Glutamatergic neuron (in vitro differentiated cells): ENCODE results near the gene FBXO8. TPM values are rescaled to one million over a fixed set of nuclear protein-coding genes. Genes with fewer than 3 reads are reported as not detected.

Source experiments
- DNase-seq: peaks from one replicate; pipeline ENCODE4 v3.0.0; 2022
- H3K27ac Mint-ChIP-seq: one replicate; pipeline ENCODE4 v1.8.0; 2020; ENCODE audit warnings: mild to moderate bottlenecking, mixed read lengths, inconsistent platforms; ENCODE audit not compliant: unreplicated experiment
- H3K27me3 Mint-ChIP-seq: one replicate; pipeline ENCODE4 v1.8.0; 2020; ENCODE audit warnings: mild to moderate bottlenecking, moderate library complexity, mixed read lengths, inconsistent platforms; ENCODE audit not compliant: unreplicated experiment
- H3K36me3 Mint-ChIP-seq: one replicate; pipeline ENCODE4 v1.8.0; 2020; ENCODE audit warnings: mild to moderate bottlenecking, mixed read lengths, inconsistent platforms; ENCODE audit not compliant: unreplicated experiment
- H3K4me1 Mint-ChIP-seq: one replicate; pipeline ENCODE4 v1.8.0; 2020; ENCODE audit warnings: mild to moderate bottlenecking, low read depth, mixed read lengths, inconsistent platforms; ENCODE audit not compliant: unreplicated experiment
- H3K4me3 Mint-ChIP-seq: one replicate; pipeline ENCODE4 v1.8.0; 2020; ENCODE audit warnings: mild to moderate bottlenecking, mixed read lengths, inconsistent platforms; ENCODE audit not compliant: unreplicated experiment
- H3K9me3 Mint-ChIP-seq: one replicate; pipeline ENCODE4 v1.8.0; 2020; ENCODE audit warnings: mild to moderate bottlenecking, moderate library complexity, mixed read lengths, inconsistent platforms; ENCODE audit not compliant: unreplicated experiment
- total RNA-seq: library from RNA; stranded (reverse); fragmentation: NEBNext Ultra II Directional; extraction: Animal tissue kit (Norgen Biotek cat#: 25700); gene quantifications from one replicate; pipeline ENCODE4 v1.2.1, GENCODE V29; 2021; ENCODE audit not compliant: unreplicated experiment
- TF ChIP-seq, protein P1 (sequence below): fragments of 200-600 bp; sonication (generic); IDR thresholded peaks from one replicate; pipeline ENCODE4 v1.5.0; 2021; ENCODE audit not compliant: partially characterized antibody, unreplicated experiment

FBXO8 gene
- total RNA-seq, 1 donor from 2014 or later, result 23.1 TPM

DNA sequence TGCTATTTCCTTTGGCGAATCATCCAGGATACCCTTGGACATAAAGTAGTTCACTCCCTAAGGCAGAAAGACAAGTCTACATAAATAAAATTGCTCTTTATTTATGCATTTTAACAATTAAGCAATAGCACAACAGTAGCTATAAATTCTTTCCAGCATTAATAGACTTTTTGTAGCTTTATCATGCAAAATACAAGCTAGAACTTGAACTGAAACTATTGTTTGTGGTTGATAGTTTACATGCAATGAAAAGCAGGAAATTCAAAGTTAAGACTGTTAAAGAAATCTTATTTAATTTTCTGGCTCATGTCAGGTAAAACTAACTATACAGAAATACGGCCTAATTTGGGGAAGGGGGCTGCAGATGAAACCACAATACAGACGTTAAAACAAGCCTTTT is 42.3 kb downstream of the FBXO8 start:
- Mint-ChIP-seq H3K9me3 (no peaks in the 10 kb centered on the region), H3K36me3 (no peaks in the 10 kb centered on the region), H3K27me3 (no peaks in the 10 kb centered on the region), H3K4me3 (no peak overlapping the region), H3K27ac (no peak overlapping the region), H3K4me1 (no peaks in the 10 kb centered on the region)
- TF ChIP-seq, protein P1, sequence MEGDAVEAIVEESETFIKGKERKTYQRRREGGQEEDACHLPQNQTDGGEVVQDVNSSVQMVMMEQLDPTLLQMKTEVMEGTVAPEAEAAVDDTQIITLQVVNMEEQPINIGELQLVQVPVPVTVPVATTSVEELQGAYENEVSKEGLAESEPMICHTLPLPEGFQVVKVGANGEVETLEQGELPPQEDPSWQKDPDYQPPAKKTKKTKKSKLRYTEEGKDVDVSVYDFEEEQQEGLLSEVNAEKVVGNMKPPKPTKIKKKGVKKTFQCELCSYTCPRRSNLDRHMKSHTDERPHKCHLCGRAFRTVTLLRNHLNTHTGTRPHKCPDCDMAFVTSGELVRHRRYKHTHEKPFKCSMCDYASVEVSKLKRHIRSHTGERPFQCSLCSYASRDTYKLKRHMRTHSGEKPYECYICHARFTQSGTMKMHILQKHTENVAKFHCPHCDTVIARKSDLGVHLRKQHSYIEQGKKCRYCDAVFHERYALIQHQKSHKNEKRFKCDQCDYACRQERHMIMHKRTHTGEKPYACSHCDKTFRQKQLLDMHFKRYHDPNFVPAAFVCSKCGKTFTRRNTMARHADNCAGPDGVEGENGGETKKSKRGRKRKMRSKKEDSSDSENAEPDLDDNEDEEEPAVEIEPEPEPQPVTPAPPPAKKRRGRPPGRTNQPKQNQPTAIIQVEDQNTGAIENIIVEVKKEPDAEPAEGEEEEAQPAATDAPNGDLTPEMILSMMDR, result no peak
- no peak for DNase-seq

DNA sequence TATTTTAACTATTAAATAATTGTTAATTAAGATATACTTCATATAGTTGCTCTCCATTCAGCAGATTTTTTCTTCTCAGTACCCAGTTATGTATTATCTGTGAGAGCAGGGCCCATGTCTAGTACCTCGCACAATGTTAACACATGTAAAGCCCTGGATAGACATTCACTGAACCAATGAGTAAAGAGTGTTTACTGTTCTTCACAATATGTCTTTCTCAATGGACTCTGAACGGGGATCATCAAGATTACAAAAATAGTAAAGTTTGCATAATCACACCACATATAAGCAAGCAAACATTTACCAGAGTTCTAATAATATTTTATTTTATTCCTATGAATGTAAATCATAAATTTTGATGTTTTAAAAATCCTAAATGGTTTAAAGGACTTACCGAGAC is 47.1 kb downstream of the FBXO8 start:
- no peaks in the 10 kb centered on the region for H3K36me3 Mint-ChIP-seq
- no peak overlapping the region for H3K4me3 Mint-ChIP-seq
- H3K27me3 Mint-ChIP-seq, result no peaks in the 10 kb centered on the region
- H3K27ac Mint-ChIP-seq, result no peak overlapping the region
- no peak for DNase-seq
- TF ChIP-seq, protein P1, result no peak
- no peaks in the 10 kb centered on the region for H3K4me1 Mint-ChIP-seq
- H3K9me3 Mint-ChIP-seq, result no peaks in the 10 kb centered on the region

DNA sequence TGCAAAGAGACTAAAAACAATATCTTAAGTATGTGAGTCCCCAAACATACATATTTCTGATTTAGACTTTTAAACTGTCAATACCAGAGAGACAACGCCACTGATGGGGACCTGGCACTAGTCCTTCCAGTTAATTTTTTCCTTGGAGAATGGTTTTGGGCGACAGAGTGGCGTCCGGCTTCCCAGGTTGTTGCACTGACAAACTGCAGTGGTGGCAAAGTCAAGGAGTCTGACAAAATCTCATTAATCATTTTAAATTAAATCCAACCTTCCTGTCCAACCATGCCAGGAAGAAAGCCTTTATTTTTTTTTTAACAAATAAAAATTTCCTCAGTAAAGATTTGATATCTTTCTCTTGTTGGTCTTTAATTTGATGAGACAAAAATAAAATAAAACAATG is 52.8 kb downstream of the FBXO8 start:
- Mint-ChIP-seq H3K9me3 (no peaks in the 10 kb centered on the region), H3K36me3 (no peaks in the 10 kb centered on the region), H3K27ac (no peak overlapping the region), H3K4me1 (no peaks in the 10 kb centered on the region), H3K4me3 (no peak overlapping the region), H3K27me3 (no peaks in the 10 kb centered on the region)
- TF ChIP-seq, protein P1, result no peak
- no peak for DNase-seq

DNA sequence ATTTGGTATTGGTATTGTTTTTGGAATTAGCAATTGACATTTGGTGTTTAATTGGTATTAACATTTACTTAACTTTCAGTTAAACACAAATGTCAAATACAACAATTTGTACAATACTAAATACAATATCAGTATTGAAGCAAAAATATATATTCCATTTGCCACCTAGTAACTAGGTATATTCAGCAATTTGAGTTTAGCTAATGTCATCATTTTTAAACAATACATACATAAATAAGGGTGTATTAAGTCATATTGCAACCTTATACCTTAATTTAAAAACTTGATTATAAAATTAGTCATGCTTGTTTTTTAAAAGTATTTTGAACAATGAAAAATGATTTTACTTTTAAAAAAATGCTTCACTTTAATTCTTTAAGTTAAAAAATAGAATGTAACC is 53.3 kb downstream of the FBXO8 start:
- no peak overlapping the region for H3K27ac Mint-ChIP-seq
- H3K9me3 Mint-ChIP-seq, result peaks cover 3% of the 10 kb centered on the region
- TF ChIP-seq, protein P1, result no peak
- no peaks in the 10 kb centered on the region for H3K27me3 Mint-ChIP-seq
- no peaks in the 10 kb centered on the region for H3K36me3 Mint-ChIP-seq
- DNase-seq, result no peak
- no peak overlapping the region for H3K4me3 Mint-ChIP-seq
- H3K4me1 Mint-ChIP-seq, result no peaks in the 10 kb centered on the region

DNA sequence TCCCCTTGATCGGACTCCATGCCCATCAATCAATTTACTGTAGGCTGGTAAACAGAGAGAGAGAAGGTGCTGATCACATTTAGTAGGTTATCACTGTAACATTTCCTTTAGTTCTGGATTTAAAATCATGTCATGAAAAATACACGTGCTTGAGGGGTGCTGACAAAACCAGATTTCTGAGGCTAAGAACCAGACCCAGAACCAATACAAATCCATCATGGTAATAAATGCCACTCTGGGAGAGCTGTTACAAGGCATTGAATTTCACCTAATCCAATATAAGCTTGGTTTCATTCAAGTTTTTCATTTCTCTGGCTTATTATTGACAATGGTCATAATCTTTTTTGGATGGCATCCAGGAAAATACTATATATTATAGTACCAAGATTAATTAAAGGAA is 54.5 kb downstream of the FBXO8 start:
- H3K27ac Mint-ChIP-seq, result no peak overlapping the region
- no peak for DNase-seq
- TF ChIP-seq, protein P1, result no peak
- no peaks in the 10 kb centered on the region for H3K36me3 Mint-ChIP-seq
- H3K4me3 Mint-ChIP-seq, result no peak overlapping the region
- H3K9me3 Mint-ChIP-seq, result peaks cover 3% of the 10 kb centered on the region
- H3K4me1 Mint-ChIP-seq, result no peaks in the 10 kb centered on the region
- H3K27me3 Mint-ChIP-seq, result no peaks in the 10 kb centered on the region
